ENCODE data around the gene WDR17.

The WDR17 gene

DNA sequence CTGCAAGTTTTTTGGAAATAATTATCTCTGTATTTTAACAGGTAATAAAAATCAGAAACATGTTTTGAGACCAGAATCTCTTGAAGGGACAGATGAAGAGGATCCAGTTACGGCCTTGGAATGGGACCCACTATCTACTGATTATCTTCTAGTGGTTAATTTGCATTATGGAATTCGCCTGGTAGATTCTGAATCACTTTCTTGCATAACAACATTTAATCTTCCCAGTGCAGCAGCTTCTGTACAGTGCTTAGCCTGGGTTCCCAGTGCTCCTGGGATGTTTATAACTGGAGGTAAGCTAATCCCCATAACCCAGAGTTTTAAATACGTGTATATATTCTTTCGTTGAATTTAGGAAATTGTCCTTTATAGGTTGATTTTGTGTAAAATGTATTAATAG lies 59.4 kb downstream of the WDR17 start:
- Histone ChIP-seq H3K9me3 (ENCODE audit: low read length) (no peaks in the 10 kb centered on the region), H3K36me3 (ENCODE audit: insufficient read depth, low read length) (peaks cover 5% of the 10 kb centered on the region), H3K4me3 (ENCODE audit: low read length) (no peak overlapping the region)

DNA sequence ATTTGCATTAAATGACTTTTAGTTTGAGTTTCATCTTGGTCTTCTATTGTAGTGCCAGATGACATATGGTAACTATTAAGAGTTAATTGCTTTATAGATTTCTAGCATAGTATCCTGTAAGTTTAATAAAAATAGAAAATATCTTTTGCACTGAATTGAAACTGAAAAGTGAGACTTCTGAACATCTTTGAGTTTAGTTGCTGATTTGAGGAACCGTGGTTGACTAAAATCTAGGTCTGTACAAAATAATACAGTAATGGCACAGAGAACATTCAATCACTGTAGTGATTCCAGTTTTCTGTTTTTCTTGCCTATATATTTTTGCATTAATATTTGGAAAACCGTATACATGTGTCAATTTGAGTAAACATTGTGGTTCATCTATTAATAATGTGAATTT lies 69.0 kb downstream of the WDR17 start:
- H3K4me3 ChIP-seq (ENCODE audit: low read length) = no peak overlapping the region
- H3K4me1 ChIP-seq (ENCODE audit: insufficient read depth, low read length) = peaks cover 2% of the 10 kb centered on the region
- no peaks in the 10 kb centered on the region for H3K27me3 ChIP-seq (ENCODE audit: insufficient read depth, low read length)
- peaks cover 3% of the 10 kb centered on the region for H3K36me3 ChIP-seq (ENCODE audit: insufficient read depth, low read length)
- H3K9me3 ChIP-seq (ENCODE audit: low read length) = no peaks in the 10 kb centered on the region
- no peak overlapping the region for H2AFZ ChIP-seq (ENCODE audit: low read depth, low read length)

More for the DNA sequence above, 59.4 kb downstream of the WDR17 start:
- H3K4me1 ChIP-seq (ENCODE audit: insufficient read depth, low read length) = peaks cover 4% of the 10 kb centered on the region
- H2AFZ ChIP-seq (ENCODE audit: low read depth, low read length) = no peak overlapping the region
- no peaks in the 10 kb centered on the region for H3K27me3 ChIP-seq (ENCODE audit: insufficient read depth, low read length)

DNA sequence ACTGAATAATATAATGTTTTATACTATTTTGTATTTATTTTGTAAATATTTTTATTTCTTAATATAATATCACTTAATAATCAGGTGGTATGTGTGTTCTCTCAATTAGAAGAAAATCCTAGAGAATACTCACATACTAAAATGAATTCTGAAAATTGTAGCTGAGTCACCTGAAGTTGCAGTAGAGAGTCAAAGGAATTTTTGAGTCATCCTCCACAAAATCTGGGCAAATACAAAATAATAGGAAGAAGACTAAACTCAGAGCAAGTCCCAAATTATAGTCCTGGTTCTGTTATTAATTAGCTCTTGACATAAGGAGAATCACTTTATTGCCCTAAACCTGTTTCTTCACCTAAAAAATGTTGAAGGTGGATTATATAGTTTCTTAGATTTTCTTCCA lies 72.0 kb downstream of the WDR17 start:
- H2AFZ ChIP-seq (ENCODE audit: low read depth, low read length) = no peak overlapping the region
- no peaks in the 10 kb centered on the region for H3K4me1 ChIP-seq (ENCODE audit: insufficient read depth, low read length)
- no peaks in the 10 kb centered on the region for H3K9me3 ChIP-seq (ENCODE audit: low read length)
- peaks cover 3% of the 10 kb centered on the region for H3K36me3 ChIP-seq (ENCODE audit: insufficient read depth, low read length)
- H3K27me3 ChIP-seq (ENCODE audit: insufficient read depth, low read length) = no peaks in the 10 kb centered on the region
- H3K4me3 ChIP-seq (ENCODE audit: low read length) = no peak overlapping the region

DNA sequence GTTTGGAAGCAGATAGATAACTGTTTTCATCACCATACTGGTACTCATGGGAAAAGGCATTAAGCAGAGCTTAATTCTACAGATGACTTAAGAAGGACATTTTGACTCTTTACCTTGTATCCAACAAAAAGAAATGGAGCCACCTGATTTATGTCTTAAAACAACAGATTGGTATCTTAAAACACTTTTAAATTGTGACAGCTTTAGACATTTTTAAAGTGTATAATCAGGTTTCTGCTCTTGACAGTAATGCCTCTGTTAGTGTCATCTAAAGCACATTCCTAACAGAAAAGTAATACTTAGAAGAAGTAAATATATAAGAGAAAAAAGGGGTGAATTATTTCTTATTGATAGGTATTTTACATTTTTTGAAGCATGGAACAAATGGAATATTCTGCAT lies 73.9 kb downstream of the WDR17 start:
- H3K4me1 ChIP-seq (ENCODE audit: insufficient read depth, low read length) = no peaks in the 10 kb centered on the region

DNA sequence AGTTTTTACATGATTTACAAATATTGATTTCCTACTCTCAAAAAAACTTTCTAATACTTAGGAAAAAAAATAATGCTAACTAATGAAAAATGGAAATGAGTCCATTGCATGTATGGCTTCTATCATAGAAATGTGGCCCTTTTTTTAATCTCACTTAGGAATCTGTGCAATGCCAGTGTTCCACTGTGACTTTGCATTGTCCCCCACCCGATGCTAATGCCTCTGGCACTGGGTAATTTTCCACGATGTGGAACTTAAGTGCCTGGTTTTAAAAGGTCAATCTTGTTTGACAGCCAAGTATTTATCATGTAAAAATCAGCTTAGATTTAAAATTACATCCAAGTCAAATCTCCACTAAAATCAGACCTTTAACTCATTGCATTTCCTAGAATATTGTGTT lies 76.6 kb downstream of the WDR17 start:
- Histone ChIP-seq H3K9me3 (ENCODE audit: low read length) (no peaks in the 10 kb centered on the region), H3K36me3 (ENCODE audit: insufficient read depth, low read length) (no peaks in the 10 kb centered on the region), H3K4me1 (ENCODE audit: insufficient read depth, low read length) (no peaks in the 10 kb centered on the region), H2AFZ (ENCODE audit: low read depth, low read length) (no peak overlapping the region), H3K4me3 (ENCODE audit: low read length) (no peak overlapping the region), H3K27me3 (ENCODE audit: insufficient read depth, low read length) (no peaks in the 10 kb centered on the region)

More for the DNA sequence above, 73.9 kb downstream of the WDR17 start:
- Histone ChIP-seq H2AFZ (ENCODE audit: low read depth, low read length) (no peak overlapping the region), H3K27me3 (ENCODE audit: insufficient read depth, low read length) (no peaks in the 10 kb centered on the region), H3K4me3 (ENCODE audit: low read length) (no peak overlapping the region), H3K36me3 (ENCODE audit: insufficient read depth, low read length) (peaks cover 3% of the 10 kb centered on the region), H3K9me3 (ENCODE audit: low read length) (no peaks in the 10 kb centered on the region)

DNA sequence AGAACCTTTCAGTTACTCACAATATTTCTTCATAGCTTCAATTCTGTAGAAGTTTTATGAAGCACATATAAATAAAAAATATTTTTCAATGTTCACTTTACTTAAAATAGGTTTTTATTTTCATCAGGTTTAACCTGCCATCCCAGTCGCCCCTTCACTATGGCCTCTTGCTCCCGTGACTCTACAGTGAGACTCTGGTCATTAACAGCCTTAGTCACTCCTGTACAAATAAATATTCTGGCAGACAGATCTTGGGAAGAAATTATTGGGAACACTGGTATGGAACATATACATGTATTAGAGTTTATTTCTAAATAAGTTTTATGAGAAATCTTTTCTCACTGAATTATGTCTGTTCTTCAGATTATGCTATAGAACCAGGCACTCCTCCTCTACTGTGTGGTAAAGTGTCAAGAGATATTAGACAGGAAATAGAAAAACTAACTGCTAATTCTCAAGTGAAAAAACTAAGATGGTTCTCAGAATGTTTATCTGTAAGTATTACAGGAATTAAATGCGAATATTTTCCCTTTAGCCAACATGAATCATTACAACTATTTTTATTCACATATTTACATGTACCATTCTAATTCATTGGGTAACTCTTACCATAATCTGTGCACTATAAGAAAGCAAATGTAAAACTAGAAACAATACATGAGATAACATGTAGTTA lies 84.2 kb downstream of the WDR17 start:
- Histone ChIP-seq H3K9me3 (ENCODE audit: low read length) (no peaks in the 10 kb centered on the region), H3K36me3 (ENCODE audit: insufficient read depth, low read length) (peaks cover 11% of the 10 kb centered on the region), H3K27me3 (ENCODE audit: insufficient read depth, low read length) (no peaks in the 10 kb centered on the region), H2AFZ (ENCODE audit: low read depth, low read length) (no peak overlapping the region), H3K4me1 (ENCODE audit: insufficient read depth, low read length) (no peaks in the 10 kb centered on the region), H3K4me3 (ENCODE audit: low read length) (no peak overlapping the region)

DNA sequence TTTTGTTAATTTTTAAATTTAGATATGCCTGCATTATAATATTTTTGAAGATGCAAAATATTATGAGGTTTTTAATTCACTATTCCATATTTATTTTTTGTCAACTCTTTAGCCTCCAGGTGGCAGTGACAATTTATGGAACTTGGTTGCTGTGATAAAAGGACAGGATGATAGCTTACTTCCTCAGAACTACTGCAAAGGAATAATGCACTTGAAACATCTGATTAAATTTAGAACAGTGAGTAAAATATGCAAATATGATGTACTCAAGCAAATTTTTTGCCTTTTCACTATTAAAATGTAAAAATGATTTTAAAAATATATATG lies 84.7 kb downstream of the WDR17 start:
- Histone ChIP-seq H3K27me3 (ENCODE audit: insufficient read depth, low read length) (no peaks in the 10 kb centered on the region), H3K9me3 (ENCODE audit: low read length) (no peaks in the 10 kb centered on the region), H3K4me3 (ENCODE audit: low read length) (no peak overlapping the region), H3K4me1 (ENCODE audit: insufficient read depth, low read length) (no peaks in the 10 kb centered on the region), H2AFZ (ENCODE audit: low read depth, low read length) (no peak overlapping the region), H3K36me3 (ENCODE audit: insufficient read depth, low read length) (peaks cover 11% of the 10 kb centered on the region)

DNA sequence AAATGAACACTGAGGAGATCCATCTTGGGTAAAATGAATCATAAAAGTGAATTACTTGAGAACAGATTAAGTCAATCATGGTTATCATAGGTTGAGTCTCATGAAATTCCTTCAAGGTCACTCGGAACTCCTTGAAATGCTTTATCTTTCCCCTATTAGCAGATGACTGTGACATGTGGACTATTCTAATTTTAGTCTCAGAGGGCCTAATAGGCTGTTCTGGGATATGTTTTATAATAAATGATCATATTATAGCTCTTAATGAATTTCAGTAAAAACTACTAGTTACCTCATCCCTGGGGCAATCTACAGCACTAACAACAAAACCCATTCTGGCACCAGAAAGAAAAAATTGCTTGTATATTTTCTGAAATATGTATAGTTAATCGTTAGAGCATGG lies 85.1 kb downstream of the WDR17 start:
- Histone ChIP-seq H2AFZ (ENCODE audit: low read depth, low read length) (no peak overlapping the region), H3K27me3 (ENCODE audit: insufficient read depth, low read length) (no peaks in the 10 kb centered on the region), H3K36me3 (ENCODE audit: insufficient read depth, low read length) (peaks cover 11% of the 10 kb centered on the region), H3K9me3 (ENCODE audit: low read length) (no peaks in the 10 kb centered on the region), H3K4me3 (ENCODE audit: low read length) (no peak overlapping the region), H3K4me1 (ENCODE audit: insufficient read depth, low read length) (no peaks in the 10 kb centered on the region)

DNA sequence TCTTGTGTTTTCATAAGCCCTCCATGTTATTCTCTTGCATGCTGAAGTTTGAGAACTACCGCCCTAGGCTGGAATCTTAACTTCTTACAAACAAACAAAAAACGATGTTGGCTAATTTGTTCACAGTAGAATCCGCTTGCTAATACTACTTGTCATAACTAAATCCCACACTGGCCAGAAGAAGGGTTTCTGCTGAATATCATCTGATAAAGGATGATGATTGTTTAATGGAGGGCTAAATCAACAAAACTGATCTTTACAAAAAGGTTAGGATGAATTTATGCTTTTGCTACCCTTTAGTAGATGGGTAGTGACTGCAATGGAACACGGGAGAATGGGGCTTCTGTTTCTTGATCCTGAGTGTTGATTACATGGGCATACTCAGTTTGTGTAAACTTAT lies 87.5 kb downstream of the WDR17 start:
- H3K36me3 ChIP-seq (ENCODE audit: insufficient read depth, low read length) = peaks cover 16% of the 10 kb centered on the region
- no peaks in the 10 kb centered on the region for H3K9me3 ChIP-seq (ENCODE audit: low read length)
- H3K4me3 ChIP-seq (ENCODE audit: low read length) = no peak overlapping the region
- H3K27me3 ChIP-seq (ENCODE audit: insufficient read depth, low read length) = no peaks in the 10 kb centered on the region
- H2AFZ ChIP-seq (ENCODE audit: low read depth, low read length) = no peak overlapping the region
- no peaks in the 10 kb centered on the region for H3K4me1 ChIP-seq (ENCODE audit: insufficient read depth, low read length)

DNA sequence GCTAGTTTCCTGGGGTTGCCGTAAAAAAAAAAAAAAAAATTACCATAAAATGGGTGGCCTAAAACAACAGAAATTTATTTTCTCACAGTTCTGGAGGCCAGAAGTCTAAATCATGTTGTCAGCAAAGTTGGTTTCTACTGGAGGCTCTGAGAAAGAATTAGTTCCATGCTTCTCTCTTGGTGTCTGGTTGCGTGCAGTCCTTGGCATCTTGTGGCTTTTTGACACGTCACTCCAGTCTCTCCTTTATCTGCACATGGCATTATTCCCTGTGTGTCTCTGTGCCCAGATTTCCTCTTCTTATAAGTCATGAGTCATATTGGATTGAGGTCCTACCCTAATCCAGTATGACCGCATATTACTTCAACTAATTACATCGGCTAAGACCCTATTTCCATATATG lies 91.0 kb downstream of the WDR17 start:
- H3K9me3 ChIP-seq (ENCODE audit: low read length) = no peaks in the 10 kb centered on the region
- H3K27me3 ChIP-seq (ENCODE audit: insufficient read depth, low read length) = no peaks in the 10 kb centered on the region
- H3K4me1 ChIP-seq (ENCODE audit: insufficient read depth, low read length) = no peaks in the 10 kb centered on the region
- no peak overlapping the region for H2AFZ ChIP-seq (ENCODE audit: low read depth, low read length)
- no peak overlapping the region for H3K4me3 ChIP-seq (ENCODE audit: low read length)
- H3K36me3 ChIP-seq (ENCODE audit: insufficient read depth, low read length) = peaks cover 22% of the 10 kb centered on the region

DNA sequence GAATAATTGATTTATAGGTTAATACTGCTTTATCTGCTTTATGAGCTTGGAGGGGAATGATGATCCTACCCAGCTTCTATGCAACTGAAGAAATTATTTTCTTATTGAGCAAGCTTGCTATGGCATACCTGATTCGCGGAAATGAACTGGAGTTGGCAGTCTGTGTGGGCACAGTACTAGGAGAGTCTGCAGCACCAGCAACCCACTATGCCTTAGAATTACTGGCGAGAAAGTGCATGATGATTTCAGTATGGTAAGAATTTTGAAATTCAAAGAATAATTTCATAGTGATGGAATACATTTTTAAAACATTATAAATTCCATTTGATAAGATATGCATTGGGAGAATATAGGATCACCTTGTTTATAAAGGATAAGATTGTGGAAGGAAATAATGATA lies 97.4 kb downstream of the WDR17 start:
- no peak overlapping the region for H2AFZ ChIP-seq (ENCODE audit: low read depth, low read length)
- H3K9me3 ChIP-seq (ENCODE audit: low read length) = no peaks in the 10 kb centered on the region
- peaks cover 31% of the 10 kb centered on the region for H3K36me3 ChIP-seq (ENCODE audit: insufficient read depth, low read length)
- no peaks in the 10 kb centered on the region for H3K27me3 ChIP-seq (ENCODE audit: insufficient read depth, low read length)
- H3K4me1 ChIP-seq (ENCODE audit: insufficient read depth, low read length) = no peaks in the 10 kb centered on the region
- no peak overlapping the region for H3K4me3 ChIP-seq (ENCODE audit: low read length)

DNA sequence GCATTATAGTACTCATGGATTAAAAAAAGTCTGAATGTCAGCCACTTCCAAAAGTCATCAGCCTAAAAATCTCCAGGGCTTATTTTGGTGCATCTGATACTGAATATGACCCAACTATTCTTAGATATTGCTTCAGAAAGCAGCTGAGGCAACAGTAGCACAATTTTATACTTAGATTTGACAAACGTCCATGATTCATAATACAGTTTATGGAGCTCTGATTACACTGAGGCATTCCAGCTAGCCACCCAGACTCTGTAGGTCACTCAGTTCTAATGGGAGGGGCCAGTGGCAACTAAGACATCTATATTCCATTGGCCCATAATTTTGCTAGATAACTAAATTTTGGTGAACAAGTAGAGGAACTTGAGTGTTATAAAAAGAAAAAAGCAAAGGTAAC lies 119.4 kb downstream of the WDR17 start:
- Histone ChIP-seq H3K9me3 (ENCODE audit: low read length) (no peaks in the 10 kb centered on the region), H3K36me3 (ENCODE audit: insufficient read depth, low read length) (no peaks in the 10 kb centered on the region), H3K27me3 (ENCODE audit: insufficient read depth, low read length) (no peaks in the 10 kb centered on the region), H3K4me1 (ENCODE audit: insufficient read depth, low read length) (no peaks in the 10 kb centered on the region), H3K4me3 (ENCODE audit: low read length) (no peak overlapping the region), H2AFZ (ENCODE audit: low read depth, low read length) (no peak overlapping the region)

DNA sequence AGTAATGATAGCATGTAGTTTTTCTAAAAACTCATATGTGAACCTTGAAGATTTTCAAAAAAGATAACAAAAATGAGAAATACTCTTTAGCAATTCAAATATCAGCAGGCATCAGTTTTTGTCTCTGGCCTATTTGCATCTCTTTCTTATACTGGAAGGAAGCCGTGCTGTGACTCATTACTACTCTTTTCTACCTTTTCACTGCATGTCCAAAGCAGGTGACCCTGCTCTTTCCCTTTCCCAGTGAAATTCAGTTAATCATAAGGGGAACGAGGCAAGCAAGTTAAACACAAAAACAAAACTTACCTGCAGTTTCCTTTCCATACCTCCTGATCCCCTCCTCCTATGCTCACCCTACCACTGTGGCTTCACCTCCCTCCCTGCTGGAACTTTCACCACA lies 120.4 kb downstream of the WDR17 start:
- H2AFZ ChIP-seq (ENCODE audit: low read depth, low read length) = no peak overlapping the region
- H3K4me1 ChIP-seq (ENCODE audit: insufficient read depth, low read length) = no peaks in the 10 kb centered on the region
- H3K36me3 ChIP-seq (ENCODE audit: insufficient read depth, low read length) = no peaks in the 10 kb centered on the region
- H3K4me3 ChIP-seq (ENCODE audit: low read length) = no peak overlapping the region
- no peaks in the 10 kb centered on the region for H3K9me3 ChIP-seq (ENCODE audit: low read length)
- no peaks in the 10 kb centered on the region for H3K27me3 ChIP-seq (ENCODE audit: insufficient read depth, low read length)

DNA sequence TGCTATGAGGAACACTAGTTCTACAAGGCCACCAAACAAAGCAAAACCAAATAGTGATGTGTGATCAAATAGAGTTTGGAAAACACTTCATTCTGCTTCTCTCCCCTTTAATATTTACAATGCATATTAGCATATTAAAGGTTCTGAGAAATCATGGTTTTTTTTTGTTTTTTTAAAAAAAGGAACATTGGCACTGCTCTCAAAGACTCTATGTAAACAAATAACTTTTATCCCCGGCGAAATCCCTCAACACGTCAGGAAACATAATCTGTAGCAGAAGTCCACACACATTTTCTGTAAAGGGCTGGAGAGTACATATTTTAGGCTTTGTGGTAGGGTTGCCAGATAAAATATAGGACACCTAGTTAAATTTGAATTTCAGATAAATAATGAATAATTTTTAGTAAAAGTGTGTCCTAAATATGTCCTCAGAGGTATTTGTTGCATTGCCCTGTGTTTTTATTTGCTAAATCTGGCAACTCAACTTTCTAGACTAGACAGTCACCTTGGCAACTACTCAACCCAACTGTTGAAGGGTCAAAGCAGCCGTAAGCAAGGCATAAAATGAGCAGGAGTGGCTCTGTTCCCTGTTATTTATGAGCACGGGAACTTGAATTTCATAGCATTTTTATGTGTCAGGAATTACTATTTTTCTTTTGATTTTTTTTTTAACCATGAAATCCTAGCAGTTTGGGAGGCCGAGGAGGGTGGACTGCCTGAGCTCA lies 121.2 kb downstream of the WDR17 start:
- Histone ChIP-seq H3K27me3 (ENCODE audit: insufficient read depth, low read length) (no peaks in the 10 kb centered on the region), H3K9me3 (ENCODE audit: low read length) (no peaks in the 10 kb centered on the region), H3K4me3 (ENCODE audit: low read length) (no peak overlapping the region), H3K4me1 (ENCODE audit: insufficient read depth, low read length) (no peaks in the 10 kb centered on the region), H2AFZ (ENCODE audit: low read depth, low read length) (no peak overlapping the region), H3K36me3 (ENCODE audit: insufficient read depth, low read length) (no peaks in the 10 kb centered on the region)

Data from neuron (in vitro differentiated cells).